Upper lobe of left lung (tissue), 6 donors: Measurements from ENCODE around the gene NAIF1. TPM values are rescaled to one million over a fixed set of nuclear protein-coding genes. Genes with fewer than 3 reads are reported as not detected.

Source experiments
- ATAC-seq, 2 donors: fragments of 200-7000 bp; cut with Tn5 transposase; one replicate each; pipeline ENCODE4 v1.9.1; 2022; ENCODE audit warnings: mild to moderate bottlenecking in 2 of 2, moderate library complexity in 2 of 2; ENCODE audit not compliant: low FRiP score in 2 of 2
- DNase-seq, 2 donors: peaks; one replicate each; pipeline ENCODE4 v3.0.0-alpha.2; 2019 to 2020
- H3K27ac ChIP-seq, 4 donors: fragments of 200-600 bp; sonication (generic); one replicate each; pipeline ENCODE4 v1.5.1; 2016 to 2019
- H3K27me3 ChIP-seq, 4 donors: fragments of 200-600 bp; sonication (generic); one replicate each; pipeline ENCODE4 v1.5.1; 2017 to 2019
- H3K36me3 ChIP-seq, 4 donors: fragments of 200-600 bp; sonication (generic); one replicate each; pipeline ENCODE4 v1.5.1; 2016 to 2019
- H3K4me1 ChIP-seq, 4 donors: fragments of 200-600 bp; sonication (generic); one replicate each; pipeline ENCODE4 v1.5.1; 2018 to 2019
- H3K4me3 ChIP-seq, 4 donors: fragments of 200-600 bp; sonication (generic); one replicate each; pipeline ENCODE4 v1.5.1; 2017 to 2019; ENCODE audit warnings: mild to moderate bottlenecking in 2 of 4, moderate library complexity in 1 of 4
- H3K9me3 ChIP-seq, 4 donors: fragments of 200-600 bp; sonication (generic); one replicate each; pipeline ENCODE4 v1.5.1; 2018 to 2019
- EP300 ChIP-seq, 4 donors: sonication (generic); formaldehyde crosslinking; IDR thresholded peaks; one replicate each; pipeline ENCODE4 v1.5.1; 2017; ENCODE audit warnings: antibody characterized with exemption in 4 of 4, control low read depth in 2 of 4
- POLR2A ChIP-seq, 4 donors: fragments of 450-650 bp; IDR thresholded peaks; one replicate each; pipeline ENCODE4 v1.5.1; 2016 to 2017; ENCODE audit warnings: antibody characterized with exemption in 4 of 4, mild to moderate bottlenecking in 2 of 4
- POLR2AphosphoS5 ChIP-seq, 2 donors: sonication (generic); formaldehyde crosslinking; IDR thresholded peaks; one replicate each; pipeline ENCODE4 v1.5.1; 2017; ENCODE audit warnings: antibody characterized with exemption in 2 of 2
- WGBS, 2 donors: methylation state at CpG; one replicate each; pipeline ENCODE4 v1.1.5; 2017 to 2018; 5-methylcytosine and 5-hydroxymethylcytosine counted together
- total RNA-seq, 6 donors: library from RNA; depleted of rRNA in 4 of 6; stranded (reverse); fragments of >200 nt in 4 of 6; gene quantifications; one replicate each; pipeline versions ENCODE4 v1.1.0 to v1.2.1, GENCODE V29; 2016 to 2021
- TF ChIP-seq, protein P1 (sequence below), 6 experiments: fragments of 450-650 bp in 4 of 6; fragments of 200-600 bp in 2 of 6; sonication (generic) in 2 of 6; IDR thresholded peaks; one replicate each; pipeline ENCODE4 v1.5.1; 2016 to 2019; ENCODE audit warnings: antibody characterized with exemption in 6 of 6
- donor health status: DM: no; HTN: no; CAD: no; lungs with moderate emphysema.
- donor health status: DM: no; HTN: yes; CAD: no; lungs with severe emphysema.

Gene NAIF1
- total RNA-seq, 6 donors from 2014 or later = 8.0 to 37.7 (median 13.0) TPM

DNA sequence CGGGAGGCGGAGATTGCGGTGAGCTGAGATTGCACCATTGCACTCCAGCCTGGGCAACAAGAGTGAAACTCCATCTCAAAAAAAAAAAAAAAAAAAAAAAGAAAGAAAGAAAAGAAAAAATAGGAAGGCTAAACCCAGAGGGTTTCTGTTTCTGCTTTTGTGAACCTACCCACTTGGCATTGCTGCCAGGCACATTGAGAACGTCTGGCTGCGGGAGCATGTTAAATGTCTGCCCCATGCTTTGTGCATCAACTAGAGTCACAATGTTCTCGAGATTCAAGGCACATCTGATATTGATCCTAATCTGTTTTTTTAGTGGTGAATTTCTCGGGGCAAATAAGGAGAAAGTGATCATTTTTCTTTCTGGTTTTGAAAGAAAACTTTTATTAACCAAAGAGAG, 3.8 kb upstream of the NAIF1 start:
- ATAC-seq = no peak
- 71 to 75% methylated on average over 7 of the region's 7 CpGs for WGBS, 2 donors
- TF ChIP-seq, protein P1, sequence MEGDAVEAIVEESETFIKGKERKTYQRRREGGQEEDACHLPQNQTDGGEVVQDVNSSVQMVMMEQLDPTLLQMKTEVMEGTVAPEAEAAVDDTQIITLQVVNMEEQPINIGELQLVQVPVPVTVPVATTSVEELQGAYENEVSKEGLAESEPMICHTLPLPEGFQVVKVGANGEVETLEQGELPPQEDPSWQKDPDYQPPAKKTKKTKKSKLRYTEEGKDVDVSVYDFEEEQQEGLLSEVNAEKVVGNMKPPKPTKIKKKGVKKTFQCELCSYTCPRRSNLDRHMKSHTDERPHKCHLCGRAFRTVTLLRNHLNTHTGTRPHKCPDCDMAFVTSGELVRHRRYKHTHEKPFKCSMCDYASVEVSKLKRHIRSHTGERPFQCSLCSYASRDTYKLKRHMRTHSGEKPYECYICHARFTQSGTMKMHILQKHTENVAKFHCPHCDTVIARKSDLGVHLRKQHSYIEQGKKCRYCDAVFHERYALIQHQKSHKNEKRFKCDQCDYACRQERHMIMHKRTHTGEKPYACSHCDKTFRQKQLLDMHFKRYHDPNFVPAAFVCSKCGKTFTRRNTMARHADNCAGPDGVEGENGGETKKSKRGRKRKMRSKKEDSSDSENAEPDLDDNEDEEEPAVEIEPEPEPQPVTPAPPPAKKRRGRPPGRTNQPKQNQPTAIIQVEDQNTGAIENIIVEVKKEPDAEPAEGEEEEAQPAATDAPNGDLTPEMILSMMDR (IDR thresholded peaks at IDR 0.05) = no peak
- TF ChIP-seq EP300 (IDR thresholded peaks at IDR 0.05) (no peak), POLR2AphosphoS5 (IDR thresholded peaks at IDR 0.05) (no peak), POLR2A (IDR thresholded peaks at IDR 0.05) (no peak)
- no peaks in the 10 kb centered on the region for H3K9me3 ChIP-seq
- no peak for DNase-seq
- H3K27ac ChIP-seq = peak overlapping the region in 3 of 4 donors; percentile 70 to 94 (median 87)
- no peaks in the 10 kb centered on the region for H3K27me3 ChIP-seq
- H3K4me3 ChIP-seq = no peak overlapping the region
- peaks cover 54 to 70% (median 65%) of the 10 kb centered on the region in 4 donors for H3K4me1 ChIP-seq
- no peaks in the 10 kb centered on the region for H3K36me3 ChIP-seq

DNA sequence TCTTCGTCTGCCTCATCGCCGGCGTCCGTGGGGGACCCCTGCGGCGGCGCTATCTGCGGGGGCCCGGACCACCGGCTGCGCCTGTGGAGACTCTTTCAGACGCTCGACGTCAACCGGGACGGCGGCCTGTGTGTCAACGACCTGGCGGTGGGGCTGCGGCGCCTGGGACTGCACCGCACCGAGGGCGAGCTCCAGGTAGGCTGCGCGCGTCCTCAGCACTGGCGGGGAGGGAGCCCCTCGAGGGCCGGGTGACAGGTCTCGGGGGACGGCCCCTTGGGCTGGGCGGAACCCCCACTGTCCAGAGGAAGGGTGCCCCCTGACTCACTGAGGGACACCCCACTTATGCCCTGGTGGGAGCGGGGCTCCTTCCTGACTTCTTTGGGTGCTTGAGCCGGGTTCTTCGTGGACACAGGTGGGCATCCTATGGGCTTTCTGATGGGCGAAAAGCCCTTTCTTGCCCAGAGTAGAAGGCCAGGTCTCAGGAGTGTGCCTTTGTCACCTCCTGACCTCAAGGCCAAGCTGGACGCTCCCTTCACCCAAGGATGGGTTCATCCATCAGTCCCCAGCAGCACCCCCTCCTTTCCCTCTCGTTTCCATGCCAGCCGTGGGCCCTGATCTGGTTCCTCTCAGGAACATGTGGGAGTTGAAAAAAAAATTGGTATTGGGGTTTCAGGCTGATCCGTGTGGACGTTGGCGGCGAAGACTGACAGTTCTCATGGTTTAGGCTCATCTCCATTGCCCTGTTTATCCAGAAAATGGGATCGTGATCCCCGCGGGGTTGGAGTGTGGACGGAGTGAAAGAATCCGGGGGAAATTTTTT, 1.5 kb upstream of the NAIF1 start:
- WGBS, 2 donors = 3 to 6% methylated on average over 13 to 16 of the region's 50 CpGs
- Histone ChIP-seq H3K9me3 (no peaks in the 10 kb centered on the region), H3K4me1 (peaks cover 48 to 72% (median 64%) of the 10 kb centered on the region in 4 donors), H3K36me3 (peaks cover 0 to 2% (median 0%) of the 10 kb centered on the region in 4 donors), H3K4me3 (peak overlapping the region; percentile 85 to 97 (median 93)), H3K27ac (peak overlapping the region; percentile 94 to 98 (median 96)), H3K27me3 (no peaks in the 10 kb centered on the region)
- peak in 1 of 2 donors; percentile 33 for DNase-seq
- TF ChIP-seq, protein P1 (IDR thresholded peaks at IDR 0.05) = peak in 1 of 6 experiments; percentile 19
- TF ChIP-seq POLR2A (IDR thresholded peaks at IDR 0.05) (peak in 1 of 4 donors; percentile 27), EP300 (IDR thresholded peaks at IDR 0.05) (no peak), POLR2AphosphoS5 (IDR thresholded peaks at IDR 0.05) (no peak)
- no peak for ATAC-seq

DNA sequence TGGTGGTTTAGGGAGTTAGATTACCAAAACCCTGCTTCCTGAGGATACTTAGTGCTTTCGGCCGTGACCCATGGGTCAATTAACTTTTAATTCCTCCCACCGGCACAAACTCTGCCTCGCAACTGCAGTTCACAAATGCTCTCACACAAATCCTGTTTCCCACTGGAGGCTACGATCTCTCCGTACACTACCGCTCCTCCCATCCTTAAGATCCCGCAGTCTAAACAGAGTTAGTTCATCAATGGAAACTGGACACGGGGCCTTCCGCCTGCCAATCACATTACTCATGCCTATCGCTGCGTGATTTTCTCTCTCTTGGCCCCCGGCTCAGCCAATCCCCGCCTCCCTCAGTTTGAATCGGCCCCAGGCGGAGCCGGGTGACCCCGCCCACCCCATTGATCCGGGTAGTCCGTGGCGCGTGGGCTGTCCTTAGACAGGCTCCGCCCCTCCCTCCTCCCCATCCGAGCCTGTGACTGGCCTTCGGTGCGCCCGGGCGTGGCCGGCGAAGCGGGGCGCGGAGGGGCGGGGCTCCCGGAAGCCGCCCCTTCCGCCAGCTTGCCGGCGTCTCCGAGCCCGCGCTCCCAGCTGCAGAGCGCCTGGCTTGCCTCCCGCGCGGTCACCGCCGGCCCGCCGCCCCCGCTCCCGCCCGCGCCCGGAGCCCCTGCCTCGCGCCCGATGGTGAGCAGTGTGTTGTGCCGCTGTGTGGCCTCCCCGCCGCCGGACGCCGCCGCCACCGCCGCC, 695 bp upstream of the NAIF1 start, which contains the start of gene SLC25A25:
TSS of gene SLC25A25 (plus strand) at position 588 of the 741 bp plus-strand sequence. CDS start at position 676, 88 bp downstream.
- H3K27me3 ChIP-seq = no peaks in the 10 kb centered on the region
- DNase-seq = peak; percentile 99 to 100
- 0% methylated on average over 14 to 32 of the region's 67 CpGs for WGBS, 2 donors
- ATAC-seq = peak; percentile 97 to 99
- H3K4me1 ChIP-seq = peaks cover 44 to 72% (median 60%) of the 10 kb centered on the region in 4 donors
- peaks cover 0 to 9% (median 5%) of the 10 kb centered on the region in 4 donors for H3K36me3 ChIP-seq
- peak within 1 kb of the TSS; percentile 85 to 97 (median 93) for H3K4me3 ChIP-seq
- no peaks in the 10 kb centered on the region for H3K9me3 ChIP-seq
- peak within 1 kb of the TSS; percentile 94 to 98 (median 96) for H3K27ac ChIP-seq
- TF ChIP-seq EP300 (IDR thresholded peaks at IDR 0.05) = peak in 1 of 4 donors; percentile 19
- TF ChIP-seq, protein P1 (IDR thresholded peaks at IDR 0.05) = peak in 1 of 6 experiments; percentile 24
- peak; percentile 10 to 72 for TF ChIP-seq POLR2AphosphoS5 (IDR thresholded peaks at IDR 0.05)
- peak in 3 of 4 donors; percentile 72 to 94 (median 81) for TF ChIP-seq POLR2A (IDR thresholded peaks at IDR 0.05)

DNA sequence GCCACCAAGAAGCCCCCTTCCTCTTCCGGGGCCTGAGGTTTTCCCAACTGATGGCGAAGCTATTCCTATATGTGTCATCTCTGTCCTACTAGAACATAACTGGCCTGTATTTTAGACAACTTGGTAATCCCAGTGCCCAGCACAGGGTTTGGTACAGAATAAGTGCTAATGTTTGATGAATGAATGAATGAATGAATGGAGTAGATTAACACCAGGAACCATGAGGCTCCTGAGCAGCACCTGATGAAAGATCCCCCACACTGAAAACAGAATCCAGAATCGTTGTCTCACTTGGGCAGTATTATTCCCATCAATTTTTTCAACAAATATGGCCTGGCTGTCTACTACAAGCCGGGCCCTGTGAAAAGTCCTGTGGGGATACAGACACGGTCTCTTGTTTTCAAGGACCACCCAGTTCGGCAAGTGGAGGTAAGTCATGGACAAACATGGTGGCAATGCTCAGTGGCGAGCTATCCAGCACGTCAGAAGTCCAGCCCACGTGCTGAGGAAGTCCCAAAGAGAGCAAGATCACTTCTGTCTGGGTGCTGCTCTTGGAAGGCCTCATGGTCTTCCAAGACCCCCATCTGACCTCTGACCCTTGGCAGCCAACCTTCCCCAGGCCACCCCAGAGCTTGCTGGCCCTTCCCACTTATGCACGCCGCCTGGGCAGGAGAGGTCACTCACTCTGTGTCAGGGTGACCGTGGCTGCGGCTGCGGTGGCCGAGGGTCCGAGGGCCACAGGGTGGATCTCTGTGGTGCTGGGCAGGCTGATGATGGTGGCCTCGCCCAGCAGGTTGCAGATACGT, 1.0 kb downstream of the NAIF1 start:
- TF ChIP-seq POLR2A (IDR thresholded peaks at IDR 0.05) = no peak
- Histone ChIP-seq H3K27me3 (no peaks in the 10 kb centered on the region), H3K9me3 (no peaks in the 10 kb centered on the region), H3K4me3 (peak overlapping the region; percentile 30 to 95 (median 88)), H3K27ac (peak overlapping the region; percentile 94 to 98 (median 96)), H3K36me3 (peaks cover 0 to 18% (median 9%) of the 10 kb centered on the region in 4 donors), H3K4me1 (peaks cover 36 to 72% (median 63%) of the 10 kb centered on the region in 4 donors)
- DNase-seq (no peak), ATAC-seq (no peak)
- 90 to 91% methylated on average over 12 to 15 of the region's 18 CpGs for WGBS, 2 donors
